ENCODE results near the gene EIPR1. TPM values are rescaled to one million over a fixed set of nuclear protein-coding genes. Genes with fewer than 3 reads are reported as not detected.

Gene EIPR1
- total and polyA plus RNA-seq, 2 of the 13 experiments (the other 11 are each of a cell fraction or from before 2014, with no cell fraction given) = 70.0 to 96.3 TPM

DNA sequence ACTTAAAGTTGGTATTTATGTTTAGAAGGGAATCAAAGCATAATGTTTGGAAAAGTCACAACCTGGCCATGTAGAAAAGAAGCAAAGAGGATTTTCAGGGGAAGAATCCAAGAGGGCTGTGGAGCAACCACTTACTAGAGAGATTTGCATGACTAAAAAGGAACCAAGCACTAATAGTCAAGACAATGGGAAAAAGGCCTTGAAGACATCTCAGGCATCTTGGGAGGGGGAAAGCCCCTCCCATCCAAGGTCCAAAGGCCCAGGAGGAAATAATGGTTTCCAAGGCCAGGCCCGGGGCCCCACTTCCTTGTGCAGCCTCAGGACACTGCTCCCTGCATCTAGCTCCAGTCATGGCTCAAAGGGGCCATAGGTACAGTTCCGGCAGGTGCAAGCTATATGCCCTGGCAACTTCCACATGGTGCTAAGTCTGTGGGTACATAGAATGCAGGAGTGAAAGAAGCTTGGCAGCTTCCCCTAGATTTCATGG is 128.1 kb downstream of the EIPR1 start:
- POLR2A ChIA-PET = no interaction called here
- Histone ChIP-seq H3K9ac (ENCODE audit: insufficient read depth, low read depth, low read length) (no peak overlapping the region), H2AFZ (ENCODE audit: low read length) (no peak overlapping the region), H3K4me2 (ENCODE audit: low read depth, low read length) (no peak overlapping the region), H3K27me3 (ENCODE audit: control insufficient read depth in 1 of 2, insufficient read depth in 2 of 2, low read length in 2 of 2) (no peaks in the 10 kb centered on the region), H3K9me3 (ENCODE audit: low read length) (peaks cover 9% of the 10 kb centered on the region; the same call in 1 of the 2 replicates), H3K4me3 (replicated peaks in 1 of 3; ENCODE audit: insufficient read depth in 1 of 3, low read depth in 2 of 3, low read length in 3 of 3) (no peak overlapping the region), H4K20me1 (ENCODE audit: insufficient read depth, low read length) (no peaks in the 10 kb centered on the region), H3K27ac (ENCODE audit: extremely low read length, insufficient read depth, low read length) (no peak overlapping the region), H3K36me3 (replicated peaks in 1 of 2; ENCODE audit: control insufficient read depth in 1 of 2, insufficient read depth in 2 of 2, low read length in 2 of 2) (peaks cover 4 to 19% of the 10 kb centered on the region in 2 experiments; a peak in 4 of 5 replicates), H3K79me2 (ENCODE audit: insufficient read depth, low read length) (no peaks in the 10 kb centered on the region), H3K4me1 (ENCODE audit: insufficient read depth, low read length) (peaks cover 27% of the 10 kb centered on the region)
- intact Hi-C loops (cut with micrococcal nuclease; ENCODE audit: unreplicated experiment) (no loop called here), in situ Hi-C loops (cut with HindIII; ENCODE audit: extremely low pct_ligation_motif_present, low pct_unique_long_range_greater_than_20kb) (no loop called here)
- DNase-seq (ENCODE audit: low spot score) = no peak
- ATAC-seq = no peak
- no peak for FAIRE-seq
- no peak for TF ChIP-seq DNMT3B (CRISPR knock-in tag; conservative IDR thresholded peaks at IDR 0.05)
- no peak for TF ChIP-seq ZNF530 (CRISPR knock-in tag; IDR thresholded peaks at IDR 0.05; ENCODE audit: low read depth)
- no peak for TF ChIP-seq RCOR2 (CRISPR knock-in tag; IDR thresholded peaks at IDR 0.05)
- no peak for TF ChIP-seq NCOA5 (CRISPR knock-in tag; IDR thresholded peaks at IDR 0.05)
- TF ChIP-seq ZBTB7B (CRISPR knock-in tag; IDR thresholded peaks at IDR 0.05) = no peak
- TF ChIP-seq NFE2L2 (IDR thresholded peaks at IDR 0.05; ENCODE audit: low read length) = no peak
- WGBS (ENCODE audit: low lambda C conversion rate) = 80% methylated on average over 1 of the region's 2 CpGs
- CTCF ChIA-PET (ENCODE audit: low intra/inter-chr PET ratio, low total read pairs) = no interaction called here
- no TSS peak for BruUV-seq (replicated peaks)

GRCh38 chr2:3248754-3249475 is 128.7 kb downstream of the EIPR1 start:
- POLR2A ChIA-PET = no interaction called here

More at GRCh38 chr2:3248754-3249475, 128.7 kb downstream of the EIPR1 start:
- peaks cover 9% of the 10 kb centered on the region; the same call in 1 of the 2 replicates for H3K9me3 ChIP-seq (ENCODE audit: low read length)
- CTCF ChIA-PET (ENCODE audit: low intra/inter-chr PET ratio, low total read pairs) = no interaction called here
- 99% methylated on average over 4 of the region's 4 CpGs for WGBS (ENCODE audit: low lambda C conversion rate)
- in situ Hi-C loops (cut with HindIII; ENCODE audit: extremely low pct_ligation_motif_present, low pct_unique_long_range_greater_than_20kb) (no loop called here), intact Hi-C loops (cut with micrococcal nuclease; ENCODE audit: unreplicated experiment) (no loop called here)
- H2AFZ ChIP-seq (ENCODE audit: low read length) = no peak overlapping the region
- ATAC-seq (no peak), FAIRE-seq (no peak), DNase-seq (ENCODE audit: low spot score) (no peak)
- no peak overlapping the region for H3K27ac ChIP-seq (ENCODE audit: extremely low read length, insufficient read depth, low read length)
- H3K79me2 ChIP-seq (ENCODE audit: insufficient read depth, low read length) = no peaks in the 10 kb centered on the region
- no peak overlapping the region for H3K9ac ChIP-seq (ENCODE audit: insufficient read depth, low read depth, low read length)
- H3K36me3 ChIP-seq (replicated peaks in 1 of 2; ENCODE audit: control insufficient read depth in 1 of 2, insufficient read depth in 2 of 2, low read length in 2 of 2) = peaks cover 4 to 14% of the 10 kb centered on the region in 2 experiments; a peak in 4 of 5 replicates
- H3K4me3 ChIP-seq (replicated peaks in 1 of 3; ENCODE audit: insufficient read depth in 1 of 3, low read depth in 2 of 3, low read length in 3 of 3) = no peak overlapping the region
- peaks cover 27% of the 10 kb centered on the region for H3K4me1 ChIP-seq (ENCODE audit: insufficient read depth, low read length)
- TF ChIP-seq ZNF614 (CRISPR knock-in tag; IDR thresholded peaks at IDR 0.05; ENCODE audit: borderline replicate concordance) = no peak
- peak; percentile 91 for TF ChIP-seq ZNF766 (CRISPR knock-in tag; IDR thresholded peaks at IDR 0.05; ENCODE audit: borderline replicate concordance)
- BruUV-seq (replicated peaks) = no TSS peak
- no peak overlapping the region for H3K4me2 ChIP-seq (ENCODE audit: low read depth, low read length)
- H4K20me1 ChIP-seq (ENCODE audit: insufficient read depth, low read length) = no peaks in the 10 kb centered on the region
- no peaks in the 10 kb centered on the region for H3K27me3 ChIP-seq (ENCODE audit: control insufficient read depth in 1 of 2, insufficient read depth in 2 of 2, low read length in 2 of 2)

Data from HepG2 (cell line).